GM19099 (cell line): ENCODE measurements around the gene FAM50B.

Experiments
- POLR2A ChIP-seq: IDR thresholded peaks from 3 replicates; pipeline ENCODE4 v1.6.1; 2011; ENCODE audit warnings: low read depth; ENCODE audit not compliant: insufficient read length; ENCODE audit errors: extremely low read depth

The FAM50B gene

GRCh38 chr6:3835055-3835731 lies 14.0 kb upstream of the FAM50B start:
- no peak for TF ChIP-seq POLR2A

- TF ChIP-seq POLR2A: no peak
Observed at GRCh38 chr6:3835785-3836184, 13.4 kb upstream of the FAM50B start.

GRCh38 chr6:3836566-3836965 lies 12.6 kb upstream of the FAM50B start:
- no peak for TF ChIP-seq POLR2A

GRCh38 chr6:3837781-3838180 lies 11.4 kb upstream of the FAM50B start:
- TF ChIP-seq POLR2A: no peak

- TF ChIP-seq POLR2A: no peak
Observed at GRCh38 chr6:3838992-3839867, 9.9 kb upstream of the FAM50B start.

GRCh38 chr6:3841066-3841454 lies 8.1 kb upstream of the FAM50B start:
- no peak for TF ChIP-seq POLR2A

GRCh38 chr6:3841711-3842565 lies 7.2 kb upstream of the FAM50B start:
- TF ChIP-seq POLR2A: no peak

GRCh38 chr6:3843379-3844096 lies 5.6 kb upstream of the FAM50B start:
- TF ChIP-seq POLR2A: no peak

- no peak for TF ChIP-seq POLR2A
Observed at GRCh38 chr6:3844097-3844463, 5.1 kb upstream of the FAM50B start.

GRCh38 chr6:3847521-3847920 lies 1.7 kb upstream of the FAM50B start:
- no peak for TF ChIP-seq POLR2A

- no peak for TF ChIP-seq POLR2A
Observed at GRCh38 chr6:3848380-3848779, 793 bp upstream of the FAM50B start.

GRCh38 chr6:3849681-3850450 lies 693 bp downstream of the FAM50B start:
- TF ChIP-seq POLR2A: no peak

- TF ChIP-seq POLR2A: no peak
Observed at GRCh38 chr6:3850451-3851203, 1.5 kb downstream of the FAM50B start.
